B cell (primary cell): ENCODE data around the gene ARAP1. TPM values are rescaled to one million over a fixed set of nuclear protein-coding genes. Genes with fewer than 3 reads are reported as not detected.

ENCODE experiments used
- ATAC-seq: fragments of 200-7000 bp; cut with Tn5 transposase; one replicate; pipeline ENCODE4 v1.10.0; 2021; ENCODE audit warnings: low read depth, mild to moderate bottlenecking, moderate number of reproducible peaks, moderate library complexity
- CTCF ChIA-PET: fragments of 350-600 bp; sonication (Branson Sonifier 250); formaldehyde crosslinking; loops from one replicate; lab custom pipeline; 2021; ENCODE audit warnings: antibody characterized with exemption, inconsistent platforms; lab: Charles Lee
- POLR2A ChIA-PET: fragments of 350-600 bp; sonication (Branson Sonifier 250); formaldehyde crosslinking; loops from one replicate; lab custom pipeline; 2021; ENCODE audit warnings: antibody characterized with exemption; lab: Charles Lee
- DNase-seq: peaks from one replicate; pipeline ENCODE4 v3.0.0; 2013
- H2AFZ ChIP-seq: 2 replicates; pipeline ENCODE4 v1.6.1; 2012; ENCODE audit warnings: mild to moderate bottlenecking, low read depth, low read length; ENCODE audit not compliant: insufficient read depth, poor library complexity, severe bottlenecking
- H3K27ac ChIP-seq, 2 donors: 1 replicate in 1 of 2; 2 replicates in 1 of 2; pipeline ENCODE4 v1.5.1; 2012 to 2013; ENCODE audit warnings: low read length in 2 of 2, mild to moderate bottlenecking in 2 of 2, moderate library complexity in 1 of 2
- H3K27me3 ChIP-seq, 4 experiments: fragments of 200-600 bp in 1 of 4; sonication (generic) in 1 of 4; replicated peaks in 1 of 4; 1 replicate in 2 of 4; 2 replicates in 2 of 4; pipeline versions ENCODE4 v1.6.1 to v1.7.0; 2013 to 2016; ENCODE audit warnings: low read length in 3 of 4, mild to moderate bottlenecking in 2 of 4, mixed read lengths in 1 of 4, moderate library complexity in 1 of 4; ENCODE audit not compliant: insufficient read depth in 4 of 4, control insufficient read depth in 3 of 4; ENCODE audit errors: control extremely low read depth in 1 of 4
- H3K36me3 ChIP-seq, 2 experiments: replicated peaks in 1 of 2; 1 replicate in 1 of 2; 2 replicates in 1 of 2; pipeline versions ENCODE4 v1.6.1 to v1.7.1; 2013; ENCODE audit warnings: low read length in 1 of 2; ENCODE audit not compliant: insufficient read depth in 2 of 2, control insufficient read depth in 1 of 2; ENCODE audit errors: control extremely low read depth in 1 of 2, extremely low read depth in 1 of 2
- H3K4me1 ChIP-seq, 2 donors: fragments of 200-600 bp in 1 of 2; sonication (generic) in 1 of 2; 1 replicate in 1 of 2; 2 replicates in 1 of 2; pipeline versions ENCODE4 v1.5.1 to v1.6.1; 2013 to 2017; ENCODE audit warnings: low read length in 2 of 2; ENCODE audit not compliant: control insufficient read depth in 2 of 2, insufficient read depth in 2 of 2
- H3K4me2 ChIP-seq: replicated peaks from 2 replicates; pipeline ENCODE3; 2012; ENCODE audit warnings: mild to moderate bottlenecking, low read depth, low read length; ENCODE audit not compliant: poor library complexity, severe bottlenecking
- H3K4me3 ChIP-seq, 5 experiments: fragments of 200-600 bp in 1 of 5; sonication (generic) in 1 of 5; 1 replicate in 3 of 5; 2 replicates in 2 of 5; pipeline versions ENCODE4 v1.5.1 to v1.7.0; 2011 to 2016; ENCODE audit warnings: low read length in 4 of 5, mild to moderate bottlenecking in 4 of 5, low read depth in 2 of 5, control low read depth in 1 of 5, moderate library complexity in 1 of 5; ENCODE audit not compliant: insufficient read depth in 1 of 5; ENCODE audit errors: control extremely low read depth in 1 of 5, extremely low read depth in 1 of 5
- H3K79me2 ChIP-seq: fragments of 200-600 bp; sonication (generic); one replicate; pipeline ENCODE4 v1.6.0; 2016; ENCODE audit warnings: low read length; ENCODE audit not compliant: control insufficient read depth, insufficient read depth
- H3K9ac ChIP-seq: fragments of 200-600 bp; sonication (generic); 2 replicates; pipeline ENCODE4 v1.6.1; 2017; ENCODE audit warnings: mild to moderate bottlenecking, low read length, moderate library complexity
- H3K9me3 ChIP-seq, 3 donors: one replicate each; pipeline versions ENCODE4 v1.6.1 to v1.7.1; 2013; ENCODE audit warnings: low read length in 2 of 3; ENCODE audit not compliant: control insufficient read depth in 2 of 3, insufficient read depth in 1 of 3; ENCODE audit errors: control extremely low read depth in 1 of 3
- H4K20me1 ChIP-seq: 2 replicates; pipeline ENCODE4 v1.6.0; 2012; ENCODE audit warnings: mild to moderate bottlenecking, low read length; ENCODE audit not compliant: insufficient read depth, control insufficient read depth, poor library complexity, severe bottlenecking
- H3K27ac Mint-ChIP-seq: one replicate; pipeline ENCODE4 v1.8.0; 2021; ENCODE audit warnings: mixed read lengths
- H3K27me3 Mint-ChIP-seq: one replicate; pipeline ENCODE4 v1.8.0; 2021; ENCODE audit warnings: mixed read lengths
- H3K4me1 Mint-ChIP-seq: one replicate; pipeline ENCODE4 v1.8.0; 2021; ENCODE audit warnings: mixed read lengths
- H3K4me3 Mint-ChIP-seq: one replicate; pipeline ENCODE4 v1.8.0; 2021; ENCODE audit warnings: mixed read lengths
- H3K9me3 Mint-ChIP-seq: one replicate; pipeline ENCODE4 v1.8.0; 2022; ENCODE audit warnings: mixed read lengths; ENCODE audit not compliant: insufficient read depth
- CTCF ChIP-seq: fragments of 200-600 bp; IDR thresholded peaks from one replicate; pipeline ENCODE4 v1.8.0; 2022; ENCODE audit warnings: antibody characterized with exemption, mild to moderate bottlenecking
- EZH2 ChIP-seq: IDR thresholded peaks from 2 replicates; pipeline ENCODE4 v1.6.1; 2012; ENCODE audit warnings: borderline replicate concordance, low read depth, mild to moderate bottlenecking, moderate library complexity, low read length; ENCODE audit not compliant: insufficient read depth, poor library complexity, severe bottlenecking
- WGBS: methylation state at CpG from one replicate; pipeline ENCODE4 v1.1.5; 2013; ENCODE audit warnings: missing lambda C conversion rate; ENCODE audit not compliant: insufficient coverage; 5-methylcytosine and 5-hydroxymethylcytosine counted together
- intact Hi-C: fragments of 100-400 bp; cut with micrococcal nuclease; formaldehyde crosslinking; loops from one replicate; pipeline ENCODE4 v1.10.0; 2022
- polyA plus RNA-seq: library from polyadenylated mRNA; depleted of rRNA; stranded (reverse); fragments of >200 nt; gene quantifications from 2 replicates; pipeline ENCODE4 v1.2.3, GENCODE V29; 2012
- total RNA-seq, 2 donors: library from RNA; stranded (reverse); fragments of 120-200 nt in 1 of 2; gene quantifications; 1 replicate in 1 of 2; 2 replicates in 1 of 2; pipeline versions ENCODE4 v1.2.3 to v1.2.4, GENCODE V29; 2013 to 2022

Gene ARAP1
- total and polyA plus RNA-seq, 2 donors (not counting 1 experiment from before 2014, with no cell fraction given) = 143 to 242 TPM

DNA sequence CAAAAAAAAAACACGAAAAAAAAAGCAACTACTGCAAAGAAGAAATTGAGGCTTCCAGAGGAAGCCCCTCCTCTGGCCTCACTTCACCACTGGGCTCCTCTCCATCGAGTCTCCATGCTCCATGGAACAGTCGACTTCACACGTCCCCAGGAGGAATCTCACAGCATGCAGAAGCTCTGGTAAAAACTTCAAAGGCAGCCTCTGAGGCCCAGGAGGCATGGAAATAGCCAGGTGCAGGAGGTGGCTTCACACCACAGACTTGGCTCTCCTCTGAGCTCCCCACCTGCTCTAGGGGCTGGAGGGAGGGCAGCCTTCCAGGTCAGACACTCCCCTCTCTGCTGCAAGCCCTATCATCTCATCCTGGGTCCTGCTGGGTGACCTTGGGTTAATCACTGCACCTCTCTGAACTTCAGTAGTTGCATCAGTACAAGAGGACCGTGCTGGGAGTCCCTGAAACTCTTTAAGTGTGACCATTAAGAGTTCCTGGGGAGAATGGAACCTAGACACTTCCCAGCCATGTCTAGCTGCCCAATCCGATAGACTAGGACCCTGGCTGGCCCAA is 86.2 kb downstream of the ARAP1 start:
- Histone ChIP-seq H4K20me1 (no peaks in the 10 kb centered on the region), H3K4me1 (no peaks in the 10 kb centered on the region), H3K9me3 (peaks cover 0 to 29% (median 12%) of the 10 kb centered on the region in 3 donors), H2AFZ (no peak overlapping the region), H3K4me3 (no peak overlapping the region), H3K36me3 (no peaks in the 10 kb centered on the region), H3K4me2 (no peak overlapping the region), H3K27me3 (peaks cover 0 to 58% (median 26%) of the 10 kb centered on the region in 4 experiments), H3K79me2 (no peaks in the 10 kb centered on the region), H3K9ac (no peak overlapping the region), H3K27ac (no peak overlapping the region)
- CTCF ChIA-PET = interaction anchor here (1.2 kb wide), 1 partner anchor 21 kb away, joined by 3 read pairs; no protein-coding TSS in a partner anchor
- H3K4me1 Mint-ChIP-seq = no peaks in the 10 kb centered on the region
- H3K4me3 Mint-ChIP-seq = no peak overlapping the region
- no peak for DNase-seq
- POLR2A ChIA-PET = no interaction called here
- intact Hi-C loops = no loop called here
- no peak overlapping the region for H3K27ac Mint-ChIP-seq
- H3K27me3 Mint-ChIP-seq = peaks cover 56% of the 10 kb centered on the region
- no peak for ATAC-seq
- TF ChIP-seq CTCF = no peak
- no peak for TF ChIP-seq EZH2
- 45% methylated on average over 6 of the region's 6 CpGs for WGBS
- H3K9me3 Mint-ChIP-seq = peaks cover 4% of the 10 kb centered on the region

DNA sequence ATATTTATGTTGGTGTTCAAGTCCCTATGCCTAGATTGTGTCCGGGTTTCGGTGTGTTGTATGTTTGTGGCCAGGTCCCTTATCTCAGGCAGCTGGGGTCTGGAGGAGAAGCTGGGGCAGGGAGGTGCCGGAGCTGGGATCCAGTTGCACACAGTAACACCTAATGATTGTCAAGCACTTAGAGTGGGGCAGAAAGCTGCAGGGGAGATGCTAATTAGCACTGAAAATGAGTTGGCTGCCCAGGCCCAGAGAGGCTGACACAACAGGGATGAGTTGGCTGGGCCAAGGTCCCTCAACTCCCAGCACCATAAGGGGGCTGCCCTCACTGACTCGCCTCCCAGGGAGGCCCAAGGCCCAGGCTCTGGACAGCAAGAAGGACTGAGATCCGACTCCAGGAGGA is 90.2 kb downstream of the ARAP1 start:
- H3K9me3 ChIP-seq = peaks cover 0 to 6% (median 0%) of the 10 kb centered on the region in 3 donors
- WGBS = 88% methylated on average over 4 of the region's 5 CpGs
- no peak overlapping the region for H3K9ac ChIP-seq
- intact Hi-C loops = no loop called here
- DNase-seq (no peak), ATAC-seq (no peak)
- H3K4me2 ChIP-seq = no peak overlapping the region
- no peaks in the 10 kb centered on the region for H3K36me3 ChIP-seq
- TF ChIP-seq CTCF (no peak), EZH2 (no peak)
- Mint-ChIP-seq H3K27ac (no peak overlapping the region), H3K9me3 (peaks cover under 1% of the 10 kb centered on the region), H3K4me3 (no peak overlapping the region), H3K4me1 (no peaks in the 10 kb centered on the region), H3K27me3 (peaks cover 48% of the 10 kb centered on the region)
- H3K27ac ChIP-seq = no peak overlapping the region
- no peaks in the 10 kb centered on the region for H3K4me1 ChIP-seq
- no peak overlapping the region for H2AFZ ChIP-seq
- no peaks in the 10 kb centered on the region for H3K79me2 ChIP-seq
- no peaks in the 10 kb centered on the region for H4K20me1 ChIP-seq
- POLR2A ChIA-PET = no interaction called here
- CTCF ChIA-PET = no interaction called here
- peaks cover 0 to 22% (median 3%) of the 10 kb centered on the region in 4 experiments for H3K27me3 ChIP-seq
- H3K4me3 ChIP-seq = no peak overlapping the region
